Mononuclear cell (primary cell): ENCODE data around the gene OR7G2. TPM values are rescaled to one million over a fixed set of nuclear protein-coding genes. Genes with fewer than 3 reads are reported as not detected.
"Not testable (repeated sequence)": the region's sequence is repeated elsewhere in the genome, so short reads cannot be mapped to it uniquely, and the experiment has no call there.

Source experiments
- H3K27me3 ChIP-seq: 2 replicates; pipeline ENCODE4 v1.6.0; 2011; ENCODE audit warnings: low read length, control low read depth; ENCODE audit not compliant: insufficient read depth
- H3K4me1 ChIP-seq: 2 replicates; pipeline ENCODE4 v1.5.1; 2011; ENCODE audit warnings: mild to moderate bottlenecking, low read length, control low read depth; ENCODE audit not compliant: insufficient read depth
- H3K4me3 ChIP-seq: 2 replicates; pipeline ENCODE4 v1.5.1; 2011; ENCODE audit warnings: mild to moderate bottlenecking, low read length, moderate library complexity
- H3K9me3 ChIP-seq: 2 replicates; pipeline ENCODE4 v1.5.1; 2011; ENCODE audit warnings: low read depth, mild to moderate bottlenecking, control low read depth, low read length
- total RNA-seq: library from RNA; depleted of rRNA; stranded (reverse); fragments of >200 nt; gene quantifications from one replicate; pipeline ENCODE4 v1.2.3, GENCODE V29; 2012

Gene OR7G2
- total RNA-seq, 1 donor = not detected

GRCh38 chr19:9056131-9056530, 51.1 kb downstream of the OR7G2 start:
- H3K4me1 ChIP-seq, H3K4me3 ChIP-seq, H3K27me3 ChIP-seq, H3K9me3 ChIP-seq: not testable (repeated sequence)

GRCh38 chr19:9054765-9055164, 52.5 kb downstream of the OR7G2 start:
- Histone ChIP-seq H3K27me3 (no peaks in the 10 kb centered on the region), H3K9me3 (no peaks in the 10 kb centered on the region), H3K4me1 (no peaks in the 10 kb centered on the region), H3K4me3 (no peak overlapping the region)

GRCh38 chr19:9054207-9054606, 53.1 kb downstream of the OR7G2 start:
- no peaks in the 10 kb centered on the region for H3K9me3 ChIP-seq
- H3K4me1 ChIP-seq = no peaks in the 10 kb centered on the region
- H3K4me3 ChIP-seq = no peak overlapping the region
- no peaks in the 10 kb centered on the region for H3K27me3 ChIP-seq

- not testable (repeated sequence) for H3K4me3 ChIP-seq, H3K27me3 ChIP-seq, H3K4me1 ChIP-seq, H3K9me3 ChIP-seq
These were observed 53.6 kb downstream of the OR7G2 start for GRCh38 chr19:9053674-9054073.

GRCh38 chr19:9052894-9053293, 54.4 kb downstream of the OR7G2 start:
- no peaks in the 10 kb centered on the region for H3K9me3 ChIP-seq
- H3K27me3 ChIP-seq = no peaks in the 10 kb centered on the region
- no peaks in the 10 kb centered on the region for H3K4me1 ChIP-seq
- no peak overlapping the region for H3K4me3 ChIP-seq

Other genes starting within 250 kb of the OR7G2 start
- gene MUC16, start 97.1 kb downstream of the OR7G2 start, total RNA-seq = under 0.01 TPM
- gene OR1M1, start 20.4 kb downstream of the OR7G2 start, total RNA-seq = not detected
- not detected for gene OR7G1, start 8.3 kb upstream of the OR7G2 start, total RNA-seq
- not detected for gene OR7G3, start 19.5 kb upstream of the OR7G2 start, total RNA-seq
- 73.1 TPM for gene ZNF317, start 32.9 kb upstream of the OR7G2 start, total RNA-seq
- gene OR7D2, start 71.5 kb upstream of the OR7G2 start, total RNA-seq = under 0.01 TPM
- gene OR7D4, start 112.1 kb upstream of the OR7G2 start, total RNA-seq = not detected
- gene OR7E24, start 143.5 kb upstream of the OR7G2 start, total RNA-seq = not detected
- 22.5 TPM for gene ZNF699, start 202.4 kb upstream of the OR7G2 start, total RNA-seq
- 10.3 TPM for gene ZNF559, start 216.7 kb upstream of the OR7G2 start, total RNA-seq